ENCODE measurements around the gene ENKUR.

- TF ChIP-seq EZH2 (IDR thresholded peaks at IDR 0.05; ENCODE audit: insufficient read depth, poor library complexity, severe bottlenecking) (no peak), EZH2phosphoT487 (IDR thresholded peaks at IDR 0.05; ENCODE audit: insufficient read depth, low read depth) (no peak)
Measured at GRCh38 chr10:25014579-25014978, 1.4 kb downstream of the ENKUR start.
